ENCODE measurements around the gene PKNOX2.

DNA sequence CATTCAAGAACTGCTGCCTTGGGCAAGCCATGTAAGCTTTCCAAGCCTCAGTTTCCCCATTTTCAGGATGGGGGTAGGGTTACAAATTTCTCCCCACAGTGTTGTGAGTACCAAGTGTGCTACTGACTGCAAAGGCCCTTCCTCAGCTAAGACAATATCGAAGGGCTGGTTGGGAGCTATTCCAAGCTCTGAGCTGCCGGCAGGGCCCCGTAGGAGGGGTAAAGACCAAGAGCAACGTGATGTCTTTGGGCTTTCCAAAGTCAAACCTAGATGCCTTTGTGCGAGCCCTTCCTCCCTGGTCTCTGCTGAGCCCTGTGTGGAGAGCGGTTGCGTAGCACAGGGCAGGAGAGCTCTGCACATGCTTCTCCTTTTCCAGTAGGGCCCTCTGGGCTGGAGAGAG, 29.3 kb downstream of the PKNOX2 start:
- TF ChIP-seq TAF1 (conservative IDR thresholded peaks at IDR 0.05) (no peak), HNF4G (IDR thresholded peaks at IDR 0.05) (no peak), ATF3 (IDR thresholded peaks at IDR 0.05) (no peak), SP1 (IDR thresholded peaks at IDR 0.05) (no peak), RAD21 (IDR thresholded peaks at IDR 0.05) (no peak)
- TF ChIP-seq, protein P1, sequence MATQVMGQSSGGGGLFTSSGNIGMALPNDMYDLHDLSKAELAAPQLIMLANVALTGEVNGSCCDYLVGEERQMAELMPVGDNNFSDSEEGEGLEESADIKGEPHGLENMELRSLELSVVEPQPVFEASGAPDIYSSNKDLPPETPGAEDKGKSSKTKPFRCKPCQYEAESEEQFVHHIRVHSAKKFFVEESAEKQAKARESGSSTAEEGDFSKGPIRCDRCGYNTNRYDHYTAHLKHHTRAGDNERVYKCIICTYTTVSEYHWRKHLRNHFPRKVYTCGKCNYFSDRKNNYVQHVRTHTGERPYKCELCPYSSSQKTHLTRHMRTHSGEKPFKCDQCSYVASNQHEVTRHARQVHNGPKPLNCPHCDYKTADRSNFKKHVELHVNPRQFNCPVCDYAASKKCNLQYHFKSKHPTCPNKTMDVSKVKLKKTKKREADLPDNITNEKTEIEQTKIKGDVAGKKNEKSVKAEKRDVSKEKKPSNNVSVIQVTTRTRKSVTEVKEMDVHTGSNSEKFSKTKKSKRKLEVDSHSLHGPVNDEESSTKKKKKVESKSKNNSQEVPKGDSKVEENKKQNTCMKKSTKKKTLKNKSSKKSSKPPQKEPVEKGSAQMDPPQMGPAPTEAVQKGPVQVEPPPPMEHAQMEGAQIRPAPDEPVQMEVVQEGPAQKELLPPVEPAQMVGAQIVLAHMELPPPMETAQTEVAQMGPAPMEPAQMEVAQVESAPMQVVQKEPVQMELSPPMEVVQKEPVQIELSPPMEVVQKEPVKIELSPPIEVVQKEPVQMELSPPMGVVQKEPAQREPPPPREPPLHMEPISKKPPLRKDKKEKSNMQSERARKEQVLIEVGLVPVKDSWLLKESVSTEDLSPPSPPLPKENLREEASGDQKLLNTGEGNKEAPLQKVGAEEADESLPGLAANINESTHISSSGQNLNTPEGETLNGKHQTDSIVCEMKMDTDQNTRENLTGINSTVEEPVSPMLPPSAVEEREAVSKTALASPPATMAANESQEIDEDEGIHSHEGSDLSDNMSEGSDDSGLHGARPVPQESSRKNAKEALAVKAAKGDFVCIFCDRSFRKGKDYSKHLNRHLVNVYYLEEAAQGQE (IDR thresholded peaks at IDR 0.05), result no peak
- TF ChIP-seq, protein P2, sequence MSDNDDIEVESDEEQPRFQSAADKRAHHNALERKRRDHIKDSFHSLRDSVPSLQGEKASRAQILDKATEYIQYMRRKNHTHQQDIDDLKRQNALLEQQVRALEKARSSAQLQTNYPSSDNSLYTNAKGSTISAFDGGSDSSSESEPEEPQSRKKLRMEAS (IDR thresholded peaks at IDR 0.05), result no peak
- TF ChIP-seq, protein P3, sequence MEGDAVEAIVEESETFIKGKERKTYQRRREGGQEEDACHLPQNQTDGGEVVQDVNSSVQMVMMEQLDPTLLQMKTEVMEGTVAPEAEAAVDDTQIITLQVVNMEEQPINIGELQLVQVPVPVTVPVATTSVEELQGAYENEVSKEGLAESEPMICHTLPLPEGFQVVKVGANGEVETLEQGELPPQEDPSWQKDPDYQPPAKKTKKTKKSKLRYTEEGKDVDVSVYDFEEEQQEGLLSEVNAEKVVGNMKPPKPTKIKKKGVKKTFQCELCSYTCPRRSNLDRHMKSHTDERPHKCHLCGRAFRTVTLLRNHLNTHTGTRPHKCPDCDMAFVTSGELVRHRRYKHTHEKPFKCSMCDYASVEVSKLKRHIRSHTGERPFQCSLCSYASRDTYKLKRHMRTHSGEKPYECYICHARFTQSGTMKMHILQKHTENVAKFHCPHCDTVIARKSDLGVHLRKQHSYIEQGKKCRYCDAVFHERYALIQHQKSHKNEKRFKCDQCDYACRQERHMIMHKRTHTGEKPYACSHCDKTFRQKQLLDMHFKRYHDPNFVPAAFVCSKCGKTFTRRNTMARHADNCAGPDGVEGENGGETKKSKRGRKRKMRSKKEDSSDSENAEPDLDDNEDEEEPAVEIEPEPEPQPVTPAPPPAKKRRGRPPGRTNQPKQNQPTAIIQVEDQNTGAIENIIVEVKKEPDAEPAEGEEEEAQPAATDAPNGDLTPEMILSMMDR (IDR thresholded peaks at IDR 0.05; ENCODE audit: low read depth, low read length, missing input control), result no peak
